Loucy (cell line): ENCODE data around the gene ARFIP1.

Experiments used
- CTCF ChIP-seq: fragments of 200-600 bp; sonication (generic); conservative IDR thresholded peaks from 2 replicates; pipeline ENCODE4 v1.5.1; 2014; ENCODE audit warnings: mild to moderate bottlenecking, antibody characterized with exemption, low read length
- EZH2phosphoT487 ChIP-seq: fragments of 200-600 bp; IDR thresholded peaks from 2 replicates; pipeline ENCODE4 v1.6.1; 2018; ENCODE audit warnings: antibody characterized with exemption, mild to moderate bottlenecking, moderate library complexity, borderline replicate concordance

- TF ChIP-seq CTCF (no peak), EZH2phosphoT487 (no peak)
Observed at GRCh38 chr4:152780267-152780778, 569 bp downstream of the ARFIP1 start.
